Stimulated activated CD8-positive, alpha-beta memory T cell treated with anti-CD3 and anti-CD28 coated beads, Interleukin-7, amount 100 ng/mL, for 48 hours (primary cell): Measurements from ENCODE around the gene SETDB1.

Experiments
- DNase-seq, 2 donors: peaks; one replicate each; pipeline ENCODE4 v3.0.0-alpha.2; 2020; ENCODE audit warnings: low read depth in 1 of 2; ENCODE audit errors: extremely low read depth in 1 of 2

SETDB1 gene

DNA sequence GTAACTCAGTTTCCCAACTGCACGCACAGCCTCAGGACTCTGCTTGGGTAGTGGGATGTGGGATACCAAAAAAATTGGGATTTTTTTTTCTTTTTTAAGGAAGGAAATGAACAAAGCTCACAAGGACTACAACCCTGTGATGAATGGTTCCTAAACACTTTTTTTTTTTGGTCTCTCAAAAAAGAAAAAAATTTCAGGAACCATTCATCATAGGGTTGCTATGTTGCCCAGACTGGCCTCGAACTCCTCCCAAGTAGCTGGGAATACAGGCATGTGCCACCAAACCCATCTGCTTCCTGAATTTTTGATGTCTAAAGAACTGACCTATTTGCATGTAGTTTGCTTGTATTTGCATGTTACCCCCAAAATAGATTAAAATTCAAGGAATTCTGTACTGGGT is 73.8 kb downstream of the SETDB1 start:
- DNase-seq, result no peak

DNA sequence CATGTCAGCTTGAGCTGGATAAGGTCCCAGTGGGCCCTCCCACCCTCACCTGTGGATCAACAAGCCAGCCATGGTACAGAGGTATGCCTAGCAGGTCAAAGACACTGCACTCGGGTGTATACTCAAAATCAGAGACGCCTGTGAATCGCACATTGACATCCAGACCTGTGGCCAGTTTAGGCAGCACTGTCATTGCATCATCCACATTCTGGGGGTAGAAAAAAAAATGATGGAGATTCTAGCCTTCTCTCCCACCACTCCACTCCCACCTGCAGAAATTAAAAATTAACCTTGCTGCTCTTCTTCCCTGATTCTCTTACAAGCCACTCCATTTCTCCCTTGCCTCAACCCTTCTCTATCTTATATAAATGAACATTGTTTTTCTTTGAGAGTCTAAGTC is 74.2 kb downstream of the SETDB1 start:
- no peak for DNase-seq

DNA sequence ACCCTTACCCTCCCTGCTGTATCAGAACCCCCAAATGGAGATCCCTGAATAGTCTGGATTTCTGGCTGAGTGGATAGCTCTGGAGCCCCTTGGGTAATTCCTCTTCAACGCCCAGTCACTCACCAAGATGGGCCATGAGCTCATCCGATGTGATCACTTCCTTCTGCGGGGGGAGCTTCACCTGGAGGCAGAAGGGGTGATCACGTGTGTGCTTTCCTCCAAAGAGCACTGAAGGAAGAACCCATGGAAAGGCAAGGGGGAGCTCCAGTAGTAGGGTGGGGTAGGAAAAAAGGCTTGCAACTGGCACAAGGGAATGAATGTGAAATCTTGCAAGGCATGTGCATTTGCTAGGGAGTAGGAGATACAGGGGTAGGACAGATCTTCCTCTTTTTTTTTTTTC is 75.4 kb downstream of the SETDB1 start:
- no peak for DNase-seq

DNA sequence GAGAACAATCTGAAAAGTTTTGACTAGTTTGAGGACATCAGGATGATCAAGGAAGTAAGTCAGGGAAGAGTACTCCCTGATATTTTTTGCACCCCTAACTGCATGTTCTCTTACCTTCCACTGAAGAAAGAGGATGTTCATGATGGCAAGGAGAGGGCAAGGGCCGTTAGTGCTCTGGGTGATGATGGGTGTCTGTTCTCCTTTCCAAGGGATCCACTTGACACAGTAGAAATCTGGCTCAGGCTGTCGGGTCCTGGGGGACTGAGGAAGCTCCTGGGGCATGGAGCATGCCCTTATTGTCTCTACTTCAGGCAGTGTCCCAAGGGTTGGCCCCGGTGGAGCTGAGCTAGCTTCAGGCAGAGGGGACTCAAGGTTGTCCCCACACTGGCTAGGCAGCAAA is 75.9 kb downstream of the SETDB1 start:
- no peak for DNase-seq

DNA sequence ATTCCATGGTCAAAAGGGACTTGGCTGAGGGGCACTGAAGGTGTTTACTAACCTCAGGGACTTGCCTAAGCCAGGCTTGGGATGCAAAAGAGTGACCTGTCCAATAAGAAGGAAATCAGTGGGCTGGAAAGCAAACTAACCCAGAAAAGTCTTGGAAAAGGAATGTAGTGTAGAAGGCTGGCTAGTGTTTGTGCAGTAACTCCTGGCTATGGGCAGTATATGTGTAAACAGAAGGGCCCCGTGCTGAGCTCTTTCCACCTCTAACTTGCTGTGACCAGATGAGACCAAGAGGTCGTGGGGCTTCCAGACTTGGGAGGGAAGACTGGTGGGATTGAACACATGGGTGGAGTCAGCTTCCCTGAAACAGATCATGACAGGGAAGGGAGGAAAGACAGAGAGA is 76.4 kb downstream of the SETDB1 start:
- DNase-seq, result no peak

DNA sequence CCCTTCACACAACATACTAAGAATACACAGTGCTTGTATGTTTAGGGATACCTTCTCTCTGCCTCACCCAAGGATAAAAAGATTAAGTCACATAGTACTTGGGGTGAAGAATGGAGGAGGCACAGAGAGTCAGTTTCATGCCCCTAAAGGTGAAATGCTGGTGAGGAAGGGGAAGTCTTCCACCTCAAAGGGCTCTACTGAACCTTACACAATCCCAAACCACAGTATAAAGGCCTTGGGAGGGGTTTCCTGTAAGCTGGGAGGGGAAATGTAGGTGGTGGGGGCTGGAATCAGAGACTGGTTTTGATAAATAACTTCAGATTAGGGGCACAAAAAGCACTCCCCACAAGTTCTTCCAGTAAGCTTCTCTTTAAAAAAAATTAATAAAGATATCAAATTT is 77.0 kb downstream of the SETDB1 start:
- DNase-seq, result no peak

DNA sequence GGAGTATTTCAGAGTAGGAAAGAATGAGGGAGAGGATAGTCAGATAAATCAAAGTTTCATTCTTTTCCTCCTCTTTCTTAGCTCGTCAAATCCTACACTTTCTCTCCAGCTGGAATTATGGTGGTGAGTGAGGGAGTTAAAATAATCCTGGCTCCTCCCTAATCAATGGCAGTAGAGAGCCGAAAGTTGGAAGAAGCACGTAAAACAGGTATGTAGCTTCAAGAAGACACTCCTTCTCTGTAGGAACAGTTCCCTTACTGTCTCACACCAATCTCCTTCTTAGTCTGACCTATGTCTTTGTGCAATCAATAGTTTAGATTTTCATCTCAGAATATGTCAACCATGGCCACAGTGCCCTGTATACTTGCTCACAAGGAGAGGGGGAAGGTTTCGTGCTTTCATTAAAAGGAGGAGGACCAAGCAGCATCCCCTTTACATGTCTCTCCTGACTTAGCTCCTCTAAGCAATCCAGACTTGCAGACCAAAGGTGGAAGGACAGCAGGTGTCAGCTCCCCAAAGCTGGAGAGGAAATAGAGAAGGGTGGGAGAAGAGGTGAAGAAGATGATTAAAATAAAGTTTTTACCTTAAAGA is 79.7 kb downstream of the SETDB1 start:
- DNase-seq, result no peak

DNA sequence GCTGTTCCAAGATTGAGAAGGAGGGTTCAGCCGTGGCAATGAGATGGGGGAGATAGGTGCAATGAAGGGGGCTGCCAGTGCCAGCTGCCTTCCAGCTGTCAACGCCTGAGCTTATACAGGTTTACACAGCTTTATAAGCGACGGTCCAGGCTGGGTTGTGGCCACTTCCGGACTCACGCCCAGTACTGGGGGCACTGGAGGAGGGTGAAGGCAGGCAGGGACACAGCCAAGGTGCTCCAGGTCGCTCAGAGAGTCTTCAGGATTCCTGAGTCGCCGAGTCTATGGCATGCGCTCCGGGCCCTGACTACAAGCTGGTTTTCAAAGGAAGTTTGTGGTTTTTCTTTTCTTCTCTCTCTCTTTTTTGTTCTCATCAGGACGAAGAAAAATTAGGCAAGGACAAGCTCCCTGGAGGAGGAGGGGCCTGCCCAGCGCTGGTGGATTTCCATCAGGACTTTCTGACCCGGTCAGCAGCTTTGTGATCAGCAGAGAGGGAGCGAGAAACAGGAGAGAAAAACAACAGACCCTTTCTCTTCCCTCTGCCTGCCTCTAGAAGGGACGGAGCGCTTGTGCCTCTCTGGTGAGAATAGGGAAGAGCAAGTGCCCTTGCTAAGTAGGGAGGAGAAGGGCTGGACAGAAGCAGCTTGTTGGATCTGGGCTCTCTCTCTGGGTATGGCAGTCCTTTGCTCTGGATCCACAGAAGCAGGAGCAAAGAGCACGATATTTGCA is 80.3 kb downstream of the SETDB1 start, which contains the start of gene MINDY1:
Gene MINDY1 (minus strand): TSS at position 576 of the 726 bp plus-strand sequence. CDS start 4,285 bp downstream, outside the sequence.
- peak in 1 of 2 donors; percentile 26 for DNase-seq

DNA sequence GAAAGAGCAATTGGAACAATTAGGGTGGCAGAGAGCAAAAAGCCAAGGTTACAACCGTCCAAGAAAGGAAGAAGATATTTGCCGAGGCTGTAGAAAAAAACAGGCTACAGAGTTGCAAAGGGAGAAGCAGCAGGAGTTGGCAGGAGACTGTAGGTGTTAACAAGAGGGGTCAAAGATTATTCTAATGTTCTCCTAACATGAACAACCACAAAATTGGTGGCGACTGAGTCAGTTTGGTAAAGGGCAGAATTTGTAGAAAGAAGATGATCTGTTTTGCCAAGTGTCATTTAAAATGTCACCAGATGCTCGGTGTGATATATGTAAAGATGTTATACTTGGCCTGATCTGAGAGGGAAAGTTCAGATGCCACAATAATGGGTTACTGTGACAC is 81.7 kb downstream of the SETDB1 start:
- no peak for DNase-seq

DNA sequence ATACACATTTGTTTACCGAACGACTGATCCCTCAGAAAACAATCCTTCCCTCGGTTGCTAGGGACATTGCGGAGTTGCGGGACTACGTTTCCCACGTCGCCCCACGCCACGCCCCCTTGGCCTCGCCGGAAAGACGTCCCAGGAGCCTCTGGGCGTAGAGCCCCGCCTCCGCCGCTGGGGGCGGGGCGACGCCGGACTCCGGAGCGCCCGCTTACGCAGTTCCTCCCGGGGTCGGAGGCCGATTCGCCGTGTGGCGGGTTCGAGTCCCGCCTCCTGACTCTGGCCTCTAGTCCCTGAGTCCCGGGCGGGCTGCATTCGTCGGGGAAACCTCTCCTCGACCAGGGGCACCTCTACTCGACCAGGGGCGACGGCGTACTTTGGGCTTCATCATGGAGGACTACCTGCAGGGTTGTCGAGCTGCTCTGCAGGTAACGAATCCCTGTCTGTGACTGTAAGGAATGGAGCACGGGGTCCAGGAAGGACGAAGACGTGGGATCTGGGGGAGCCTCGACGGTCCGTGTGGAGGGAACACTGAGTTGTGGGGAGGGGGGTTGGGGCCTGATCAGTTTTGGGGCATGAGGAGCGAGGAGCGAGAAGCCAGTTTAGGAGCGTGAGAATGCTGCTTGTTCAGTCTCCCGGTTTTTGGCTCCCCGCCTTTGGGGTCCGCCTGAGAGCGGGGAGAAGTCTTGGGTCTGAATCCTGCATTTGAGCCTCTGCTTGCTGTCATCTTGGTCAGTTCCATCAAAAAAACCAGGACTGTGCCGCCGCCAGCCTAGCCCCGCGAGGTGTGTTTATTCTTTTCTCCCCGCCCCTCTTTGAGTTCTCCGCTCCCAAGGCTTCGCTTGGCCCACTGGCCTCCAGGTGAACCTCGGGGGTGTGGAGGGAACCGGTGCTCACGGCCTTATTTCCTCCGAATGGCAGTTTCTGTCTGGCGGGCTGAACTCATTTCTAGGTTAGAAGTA is 82.4 kb downstream of the SETDB1 start, which contains the start of gene PRUNE1:
Gene PRUNE1 (plus strand): TSS at position 206 of the 962 bp plus-strand sequence. CDS start 184 bp downstream, at position 390.
- DNase-seq, result peak; percentile 92 to 93

DNA sequence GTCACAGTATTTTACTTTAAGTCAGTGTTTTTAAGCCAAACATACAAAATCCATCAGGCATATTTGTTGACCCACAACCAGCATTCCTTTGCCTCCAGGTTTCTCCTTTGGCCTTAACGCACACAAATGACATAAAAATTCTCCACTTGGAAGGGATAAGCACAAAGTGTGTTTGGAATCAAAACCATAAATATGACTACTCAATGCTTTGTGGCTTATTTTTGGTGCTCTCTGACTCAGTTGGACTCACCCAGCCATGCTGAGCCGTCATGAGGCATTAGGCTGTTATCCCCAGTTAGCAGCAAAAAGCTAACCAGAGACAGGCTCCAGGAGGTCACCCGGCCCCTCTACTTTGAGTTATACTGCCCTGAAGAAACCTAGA is 83.0 kb downstream of the SETDB1 start:
- no peak for DNase-seq

DNA sequence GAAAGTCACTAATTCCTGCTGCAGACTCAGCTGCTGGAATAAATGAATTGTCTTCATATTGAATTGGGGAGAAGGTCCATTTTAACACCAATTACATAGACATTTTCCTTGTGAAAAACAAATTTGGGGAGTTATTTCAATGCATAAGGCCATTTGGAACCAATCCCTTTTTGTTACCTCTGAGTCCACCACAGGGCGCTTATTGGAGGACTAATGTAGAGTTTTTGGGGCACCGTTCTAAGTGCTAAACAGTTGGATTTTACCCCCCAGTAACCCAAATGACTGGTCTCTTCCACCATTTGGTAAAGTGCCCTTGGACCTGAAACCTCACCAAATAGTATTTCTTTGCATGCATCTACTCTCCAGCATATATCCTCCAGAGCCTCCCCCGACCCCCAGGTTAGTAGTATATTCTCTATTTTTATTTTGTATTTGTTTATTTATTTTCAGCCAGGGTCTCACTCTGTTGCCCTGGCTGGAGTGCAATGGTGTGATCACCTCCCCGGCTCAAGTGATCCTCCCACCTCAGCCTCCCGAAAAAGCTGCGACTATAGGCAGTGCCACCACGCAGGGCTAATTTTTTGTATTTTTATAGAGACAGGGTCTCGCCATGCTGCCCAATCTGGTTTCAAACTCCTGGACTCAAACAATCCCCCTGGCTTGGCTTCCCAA is 83.6 kb downstream of the SETDB1 start:
- no peak for DNase-seq

DNA sequence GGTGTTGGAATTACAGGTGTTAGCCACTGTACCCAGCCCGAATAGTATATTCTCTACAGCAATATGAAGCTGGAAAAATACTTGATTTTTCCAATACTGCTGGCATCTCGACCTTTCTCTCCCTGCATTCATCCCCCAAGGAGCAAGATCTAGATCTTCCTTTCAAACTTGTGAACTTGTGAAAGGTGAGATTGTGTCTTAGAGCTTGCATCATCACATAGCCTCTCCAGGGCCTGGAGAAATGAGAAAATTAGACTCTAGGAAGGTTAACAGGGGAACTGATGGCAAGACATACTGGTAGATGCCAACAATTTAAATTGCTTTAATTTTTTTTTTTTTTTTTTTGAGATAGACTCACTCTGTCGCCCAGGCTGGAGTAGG is 84.2 kb downstream of the SETDB1 start:
- DNase-seq, result no peak

DNA sequence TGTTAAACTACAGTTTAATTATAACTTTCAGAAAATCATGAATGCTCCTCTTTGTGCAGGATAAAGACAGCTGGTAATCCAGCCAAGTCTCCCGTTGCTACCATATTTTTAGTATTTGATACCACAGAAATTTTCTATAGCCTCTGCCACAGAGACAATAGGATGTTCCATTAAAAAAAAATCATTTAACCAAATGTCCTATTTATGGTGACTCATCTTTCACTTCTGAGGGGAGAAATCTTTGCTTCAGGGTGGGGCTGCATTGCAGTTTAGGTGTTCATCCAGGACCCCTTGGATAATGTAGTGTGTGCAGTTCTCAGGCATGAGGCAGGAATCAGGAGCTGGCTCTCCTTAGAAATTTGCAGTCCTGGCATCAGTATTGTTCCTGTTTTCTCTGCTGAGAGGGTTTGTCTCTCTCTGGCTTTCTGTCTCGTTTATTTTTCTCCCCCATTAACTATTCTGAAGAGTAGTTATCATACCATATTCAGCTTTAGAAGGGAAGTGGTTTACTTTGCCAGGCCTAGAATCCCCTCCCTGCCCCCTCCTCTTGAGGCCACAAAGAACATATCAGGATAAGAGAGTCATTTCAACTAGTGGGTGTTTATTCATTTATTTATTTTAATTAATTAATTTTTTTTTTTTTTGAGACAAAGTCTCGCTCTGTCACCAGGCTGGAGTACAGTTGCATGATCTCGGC is 85.1 kb downstream of the SETDB1 start:
- DNase-seq, result no peak

DNA sequence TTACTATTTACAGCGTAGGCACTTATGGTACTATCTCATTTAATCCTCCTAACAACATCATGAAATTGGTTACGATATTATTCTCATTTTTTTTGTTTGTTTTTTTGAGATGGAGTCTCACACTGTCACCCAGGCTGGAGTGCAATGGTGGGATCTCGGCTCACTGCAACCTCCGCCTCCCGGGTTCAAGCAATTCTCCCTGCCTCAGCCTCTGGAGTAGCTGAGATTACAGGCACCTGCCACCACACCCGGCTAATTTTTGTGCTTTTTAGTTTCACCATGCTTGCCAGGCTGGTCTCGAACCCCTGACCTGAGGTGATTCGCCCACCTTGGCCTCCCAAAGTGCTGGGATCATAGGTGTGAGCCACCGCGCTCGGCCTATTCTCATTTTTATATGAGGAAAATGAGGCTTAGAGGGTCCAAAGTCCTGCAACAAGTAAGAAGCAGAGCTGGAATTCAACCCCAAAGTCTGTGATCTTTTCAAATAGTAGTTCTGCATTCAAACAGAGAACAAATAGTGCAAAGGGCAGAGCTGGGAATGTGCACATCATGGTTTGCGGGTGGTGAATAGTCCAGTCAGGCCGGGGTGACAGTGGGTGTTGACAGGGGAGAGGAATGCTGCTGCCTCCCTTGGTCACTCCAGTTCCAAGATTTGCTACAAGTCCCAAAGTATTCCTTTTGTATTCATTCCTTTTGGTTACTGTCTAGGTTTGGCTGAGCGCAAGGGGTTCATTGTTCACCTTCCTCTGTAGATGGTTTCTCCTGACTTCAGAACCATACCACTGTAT is 86.7 kb downstream of the SETDB1 start:
- no peak for DNase-seq

DNA sequence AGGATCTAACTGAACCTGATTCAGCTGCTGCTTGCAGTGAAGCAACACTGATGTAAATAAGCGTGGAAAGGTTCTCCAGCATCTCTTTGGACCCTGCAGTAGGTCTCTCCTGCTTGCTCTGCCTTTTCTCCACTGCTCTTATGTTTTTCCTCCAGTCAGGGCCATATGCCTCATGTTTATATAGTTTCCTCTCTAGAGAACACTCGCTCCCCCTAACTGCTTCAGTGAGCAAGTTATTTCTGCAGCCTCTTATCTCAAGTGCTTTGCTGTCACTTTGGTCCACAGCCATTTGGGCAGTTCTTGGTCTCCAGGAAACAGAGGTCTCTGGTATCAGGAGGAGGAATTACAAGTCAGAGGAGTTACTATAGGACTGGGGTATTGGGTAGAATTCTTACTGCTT is 87.4 kb downstream of the SETDB1 start:
- DNase-seq, result no peak
